ACC112 (cell line): ENCODE data around the gene ACADVL.

Experiments
- H2AFZ ChIP-seq: fragments of 200-600 bp; sonication (generic); one replicate; pipeline ENCODE4 v1.6.0; 2017; ENCODE audit warnings: antibody characterized with exemption, low read length; ENCODE audit not compliant: unreplicated experiment
- H3K27ac ChIP-seq: fragments of 200-600 bp; sonication (generic); 2 replicates; pipeline ENCODE4 v1.5.1; 2014; ENCODE audit warnings: low read depth, mild to moderate bottlenecking, antibody characterized with exemption, low read length, moderate library complexity
- H3K27me3 ChIP-seq: fragments of 200-600 bp; sonication (generic); 2 replicates; pipeline ENCODE4 v1.6.1; 2014; ENCODE audit warnings: mild to moderate bottlenecking, antibody characterized with exemption, low read length, moderate library complexity, mixed read lengths; ENCODE audit not compliant: insufficient read depth
- H3K36me3 ChIP-seq: fragments of 200-600 bp; sonication (generic); 2 replicates; pipeline ENCODE4 v1.6.1; 2016; ENCODE audit warnings: mild to moderate bottlenecking, antibody characterized with exemption, low read length, moderate library complexity, mixed read lengths; ENCODE audit not compliant: insufficient read depth
- H3K4me1 ChIP-seq: fragments of 200-600 bp; sonication (generic); one replicate; pipeline ENCODE4 v1.6.1; 2016; ENCODE audit warnings: low read length, mixed read lengths; ENCODE audit not compliant: insufficient read depth, unreplicated experiment, control insufficient read depth
- H3K4me3 ChIP-seq: fragments of 200-600 bp; sonication (generic); 2 replicates; pipeline ENCODE4 v1.5.1; 2014; ENCODE audit warnings: mild to moderate bottlenecking, low read depth, low read length
- H3K79me2 ChIP-seq: fragments of 200-600 bp; sonication (generic); one replicate; pipeline ENCODE4 v1.6.0; 2016; ENCODE audit warnings: low read length; ENCODE audit not compliant: control insufficient read depth, unreplicated experiment, insufficient read depth

The ACADVL gene

DNA sequence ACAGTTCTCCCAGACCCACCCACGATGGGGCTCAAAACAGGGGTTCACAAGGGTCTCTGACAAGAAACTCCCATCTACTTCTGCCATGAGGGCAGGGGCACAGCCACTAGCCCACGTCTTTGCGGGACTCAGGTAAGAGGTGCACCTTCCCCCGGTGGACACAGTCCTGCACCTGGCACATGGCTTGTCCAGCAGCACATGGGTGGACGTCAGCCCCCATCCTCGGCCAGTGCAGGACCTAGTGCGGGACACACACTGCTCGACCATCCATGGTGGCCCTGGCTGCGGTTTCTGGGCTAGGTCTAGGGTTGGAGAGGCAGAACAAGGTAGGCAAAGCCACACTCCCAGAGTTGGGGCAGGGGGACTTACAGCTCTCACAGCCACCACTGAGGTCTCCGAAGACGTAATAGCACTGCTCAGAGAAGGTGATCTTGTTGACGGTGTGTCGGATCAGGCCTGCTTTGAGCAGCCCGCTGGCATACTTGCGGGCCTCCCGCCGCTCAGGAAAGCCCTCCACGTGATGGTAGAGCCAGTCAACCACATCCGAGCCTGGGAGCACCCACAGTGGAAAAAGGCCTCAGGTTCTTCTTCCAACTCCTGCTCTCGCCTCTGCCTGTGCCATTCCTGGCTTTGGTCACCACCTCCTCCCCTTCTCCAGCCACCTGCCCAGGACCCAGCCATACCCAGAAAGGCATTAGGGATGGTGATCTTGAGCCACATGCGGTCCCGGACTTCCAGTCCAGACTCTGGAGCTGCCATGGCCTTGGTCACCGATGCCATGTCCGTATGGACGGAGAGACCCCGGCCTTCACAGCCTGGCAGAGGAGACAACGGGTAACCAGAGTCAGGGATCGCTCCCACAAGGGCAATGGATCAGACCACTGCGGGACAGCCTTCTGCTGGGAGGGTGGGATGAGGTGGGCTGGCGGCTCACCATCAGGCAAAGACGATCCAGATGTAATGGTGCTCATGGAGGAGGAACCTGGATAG, 7.3 kb downstream of the ACADVL start:
- Histone ChIP-seq H3K4me1 (peaks cover 12% of the 10 kb centered on the region), H3K27ac (no peak overlapping the region), H2AFZ (no peak overlapping the region), H3K4me3 (no peak overlapping the region), H3K36me3 (peaks cover 8% of the 10 kb centered on the region), H3K27me3 (no peaks in the 10 kb centered on the region), H3K79me2 (peaks cover 37% of the 10 kb centered on the region)

DNA sequence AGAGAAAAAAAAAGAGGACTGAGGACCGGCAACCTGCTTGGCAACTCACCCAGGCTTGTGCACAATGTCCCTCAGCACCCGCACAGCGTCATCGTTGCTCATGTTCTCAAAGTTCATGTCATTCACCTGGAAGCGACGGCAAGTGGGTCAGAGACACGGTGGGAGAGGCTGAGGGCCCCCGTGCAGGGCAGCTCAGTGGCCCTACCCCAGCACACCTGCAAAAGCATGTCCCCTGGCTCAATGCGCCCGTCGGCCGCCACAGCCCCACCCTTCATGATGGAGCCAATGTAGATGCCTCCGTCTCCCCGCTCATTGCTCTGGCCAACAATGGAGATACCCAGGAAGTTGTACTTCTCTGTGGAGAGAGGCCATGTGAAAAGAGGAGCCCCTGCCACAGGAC, 9.2 kb downstream of the ACADVL start:
- Histone ChIP-seq H3K4me1 (peaks cover 19% of the 10 kb centered on the region), H2AFZ (no peak overlapping the region), H3K4me3 (no peak overlapping the region), H3K36me3 (peaks cover 10% of the 10 kb centered on the region), H3K79me2 (peaks cover 52% of the 10 kb centered on the region), H3K27me3 (no peaks in the 10 kb centered on the region), H3K27ac (no peak overlapping the region)

- H3K36me3 ChIP-seq: peaks cover 10% of the 10 kb centered on the region
- H3K27ac ChIP-seq: no peak overlapping the region
- H2AFZ ChIP-seq: no peak overlapping the region
- no peak overlapping the region for H3K4me3 ChIP-seq
- H3K79me2 ChIP-seq: peaks cover 53% of the 10 kb centered on the region
- no peaks in the 10 kb centered on the region for H3K27me3 ChIP-seq
- peaks cover 19% of the 10 kb centered on the region for H3K4me1 ChIP-seq
These were observed 9.8 kb downstream of the ACADVL start for GRCh38 chr17:7229504-7229903.

DNA sequence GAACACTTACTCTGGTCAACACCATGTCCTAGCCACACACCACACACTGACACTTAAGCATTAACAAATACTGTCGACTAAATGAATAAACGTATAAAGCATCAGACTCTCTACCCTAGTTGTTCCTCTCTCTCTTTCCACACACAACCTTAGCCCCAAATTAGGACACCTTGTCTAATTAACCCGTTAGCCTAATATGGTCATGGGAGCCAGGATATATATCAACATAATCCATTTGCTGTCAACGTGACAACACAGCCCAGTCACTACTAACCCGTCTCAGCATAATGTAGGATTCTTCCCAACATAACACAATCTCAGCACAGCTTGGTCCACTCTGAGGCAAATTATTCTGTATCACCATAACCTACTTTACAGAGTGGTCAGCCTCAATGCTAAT, 12.4 kb downstream of the ACADVL start:
- H3K27ac ChIP-seq: no peak overlapping the region
- H3K4me1 ChIP-seq: peaks cover 37% of the 10 kb centered on the region
- H3K27me3 ChIP-seq: no peaks in the 10 kb centered on the region
- H3K36me3 ChIP-seq: peaks cover 16% of the 10 kb centered on the region
- peak overlapping the region; percentile 94 for H3K4me3 ChIP-seq
- H2AFZ ChIP-seq: no peak overlapping the region
- peaks cover 70% of the 10 kb centered on the region for H3K79me2 ChIP-seq

GRCh38 chr17:7233701-7234082, 14.0 kb downstream of the ACADVL start:
- H3K27me3 ChIP-seq: no peaks in the 10 kb centered on the region
- peaks cover 36% of the 10 kb centered on the region for H3K4me1 ChIP-seq
- peak overlapping the region; percentile 94 for H3K4me3 ChIP-seq
- H3K79me2 ChIP-seq: peaks cover 77% of the 10 kb centered on the region
- H3K27ac ChIP-seq: peak overlapping the region; percentile 68
- H2AFZ ChIP-seq: peak overlapping the region; percentile 72
- peaks cover 19% of the 10 kb centered on the region; the same call in 1 of the 2 replicates for H3K36me3 ChIP-seq

GRCh38 chr17:7234083-7234951, 14.6 kb downstream of the ACADVL start, which contains the start of gene DVL2:
Gene DVL2, minus strand, starts transcription at chr17:7234517. Its CDS starts 255 bp downstream, at chr17:7234262.
- H3K27me3 ChIP-seq: no peaks in the 10 kb centered on the region
- peak within 1 kb of the TSS; percentile 68 for H3K27ac ChIP-seq
- H3K4me3 ChIP-seq: peak within 1 kb of the TSS; percentile 94
- H3K36me3 ChIP-seq: peaks cover 16% of the 10 kb centered on the region; the same call in 1 of the 2 replicates
- H3K79me2 ChIP-seq: peaks cover 83% of the 10 kb centered on the region
- peaks cover 36% of the 10 kb centered on the region for H3K4me1 ChIP-seq
- peak within 1 kb of the TSS; percentile 72 for H2AFZ ChIP-seq

- Histone ChIP-seq H3K4me3 (peak overlapping the region; percentile 94), H3K79me2 (peaks cover 79% of the 10 kb centered on the region), H2AFZ (no peak overlapping the region), H3K4me1 (peaks cover 47% of the 10 kb centered on the region), H3K27me3 (no peaks in the 10 kb centered on the region), H3K36me3 (peaks cover 25% of the 10 kb centered on the region; the same call in 1 of the 2 replicates), H3K27ac (peak overlapping the region; percentile 52)
These were observed 16.2 kb downstream of the ACADVL start for GRCh38 chr17:7235693-7236665.

DNA sequence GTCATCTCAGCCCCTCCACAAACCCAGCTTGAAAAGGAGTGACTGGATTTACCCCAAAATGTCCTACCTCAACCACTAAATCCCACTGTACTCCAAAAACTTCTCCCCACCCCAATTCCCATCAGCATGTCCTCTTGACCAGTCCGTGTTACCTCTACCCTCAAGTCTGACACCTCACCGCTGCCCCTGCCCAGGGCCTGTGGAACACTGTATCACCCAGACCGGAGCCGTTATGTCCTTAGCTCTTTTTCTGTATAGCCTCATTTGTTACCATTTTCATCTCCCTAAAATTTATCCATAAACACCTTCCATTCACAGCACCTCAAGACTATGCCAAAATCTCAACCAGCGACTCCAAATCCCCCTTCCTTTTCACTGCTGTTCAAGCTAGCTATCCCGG, 17.1 kb downstream of the ACADVL start:
- Histone ChIP-seq H3K4me3 (peak overlapping the region; percentile 97), H3K27ac (peak overlapping the region; percentile 77), H3K4me1 (peaks cover 48% of the 10 kb centered on the region), H3K79me2 (peaks cover 79% of the 10 kb centered on the region), H3K36me3 (peaks cover 25% of the 10 kb centered on the region; the same call in 1 of the 2 replicates), H2AFZ (no peak overlapping the region), H3K27me3 (no peaks in the 10 kb centered on the region)

DNA sequence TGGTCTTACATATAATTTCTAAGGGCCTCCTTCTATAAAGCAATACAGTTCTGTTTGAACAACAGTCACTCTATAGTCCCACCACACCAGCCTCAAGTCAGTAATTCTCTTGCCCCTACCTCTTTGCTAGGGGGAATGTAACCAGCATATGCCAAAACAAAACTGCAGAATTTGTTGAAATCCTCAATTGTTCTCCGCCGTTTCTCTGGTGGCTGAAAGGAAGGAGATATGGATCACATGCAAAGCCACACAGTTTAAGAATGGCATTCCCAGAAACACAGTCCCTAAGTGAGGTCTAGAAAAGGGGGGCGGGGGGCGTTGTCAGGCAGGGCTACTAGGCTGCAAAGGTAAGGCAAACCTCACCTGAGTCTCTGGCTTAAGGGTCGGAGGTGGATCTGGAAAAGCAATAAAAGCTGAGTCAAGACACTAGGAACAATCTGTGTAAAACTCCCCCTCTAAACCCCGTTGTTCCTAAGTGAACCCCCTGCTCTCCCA, 17.6 kb downstream of the ACADVL start:
- Histone ChIP-seq H3K4me1 (peaks cover 43% of the 10 kb centered on the region), H3K27ac (peak overlapping the region; percentile 77), H3K79me2 (peaks cover 78% of the 10 kb centered on the region), H3K27me3 (no peaks in the 10 kb centered on the region), H2AFZ (no peak overlapping the region), H3K4me3 (peak overlapping the region; percentile 97), H3K36me3 (peaks cover 22% of the 10 kb centered on the region; the same call in 1 of the 2 replicates)
